Measurements from ENCODE around the gene CRY2. TPM values are rescaled to one million over a fixed set of nuclear protein-coding genes. Genes with fewer than 3 reads are reported as not detected.

CRY2 gene
- polyA plus RNA-seq, 1 donor (not counting 4 experiments of a cell fraction or from before 2014, with no cell fraction given) = 7.9 TPM

DNA sequence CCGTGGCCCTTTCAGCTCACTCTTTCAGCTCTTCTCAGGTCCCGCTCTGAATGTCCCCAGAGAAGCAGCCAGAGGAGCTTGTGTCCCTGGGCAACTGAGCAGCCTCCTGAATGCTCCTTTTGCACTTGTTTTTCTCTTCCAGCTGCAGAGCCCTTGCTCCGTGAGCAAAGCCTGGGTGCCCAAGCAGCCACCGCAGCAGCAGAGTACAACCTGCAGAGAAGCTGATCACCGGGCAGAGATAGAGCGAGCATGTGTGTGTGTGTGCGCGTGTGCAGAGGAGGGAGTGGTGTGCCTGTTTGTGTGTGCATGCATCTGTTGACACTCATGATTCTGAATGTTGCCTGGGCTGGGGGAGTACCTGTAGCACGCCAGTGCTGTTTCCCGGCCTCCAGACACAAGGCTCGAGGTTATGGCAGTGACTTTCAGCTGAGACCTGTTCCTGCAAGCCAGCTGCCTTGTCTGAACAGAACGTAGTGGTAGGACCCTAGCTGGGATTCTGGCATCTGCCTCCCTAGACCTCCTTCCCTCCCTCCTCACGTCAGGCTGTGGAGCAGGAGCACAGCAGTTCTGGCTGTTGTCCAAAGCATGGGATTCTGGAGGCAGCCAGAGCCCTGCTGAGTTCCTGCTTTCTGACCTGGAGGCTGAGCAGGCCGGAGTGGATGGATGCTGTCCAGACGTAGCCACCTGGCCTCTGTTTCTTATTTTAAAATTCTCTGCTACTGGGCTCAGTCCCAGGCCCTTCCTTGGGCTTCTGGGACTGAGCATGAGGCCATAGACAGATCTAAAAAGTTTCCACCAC, 33.7 kb downstream of the CRY2 start:
- Histone ChIP-seq H3K36me3 (ENCODE audit: control insufficient read depth in 2 of 2, extremely low read depth in 1 of 2, insufficient read depth in 2 of 2, low read length in 2 of 2) (peaks cover 6 to 8% of the 10 kb centered on the region in 2 experiments), H3K9ac (ENCODE audit: control insufficient read depth, extremely low read depth, insufficient read depth, low read length) (no peak overlapping the region), H3K4me2 (ENCODE audit: control insufficient read depth, extremely low read depth, insufficient read depth, low read depth, low read length) (no peak overlapping the region), H3K4me1 (ENCODE audit: control insufficient read depth, extremely low read depth, insufficient read depth, low read length) (peaks cover 3% of the 10 kb centered on the region), H3K27me3 (ENCODE audit: control insufficient read depth, extremely low read depth, insufficient read depth, low read length) (no peaks in the 10 kb centered on the region), H3K9me1 (ENCODE audit: control insufficient read depth, extremely low read depth, insufficient read depth, low read length) (no peaks in the 10 kb centered on the region), H3K4me3 (ENCODE audit: control insufficient read depth in 2 of 3, extremely low read depth in 1 of 3, insufficient read depth in 2 of 3, low read depth in 1 of 3, low read length in 3 of 3) (no peak overlapping the region), H4K20me1 (ENCODE audit: control insufficient read depth, extremely low read depth, insufficient read depth, low read length) (no peaks in the 10 kb centered on the region), H3K27ac (ENCODE audit: control insufficient read depth, insufficient read depth, low read length) (no peak overlapping the region), H3K79me2 (ENCODE audit: control insufficient read depth, insufficient read depth, low read length) (no peaks in the 10 kb centered on the region), H3K9me3 (ENCODE audit: control insufficient read depth, low read depth, low read length) (no peaks in the 10 kb centered on the region), H2AFZ (ENCODE audit: control insufficient read depth, low read length) (no peak overlapping the region)
- DNase-seq (ENCODE audit: low read depth, low spot score) (no peak), FAIRE-seq (no peak)
- no peak for TF ChIP-seq EZH2 (IDR thresholded peaks at IDR 0.05; ENCODE audit: low read length)
- TF ChIP-seq, protein P1, sequence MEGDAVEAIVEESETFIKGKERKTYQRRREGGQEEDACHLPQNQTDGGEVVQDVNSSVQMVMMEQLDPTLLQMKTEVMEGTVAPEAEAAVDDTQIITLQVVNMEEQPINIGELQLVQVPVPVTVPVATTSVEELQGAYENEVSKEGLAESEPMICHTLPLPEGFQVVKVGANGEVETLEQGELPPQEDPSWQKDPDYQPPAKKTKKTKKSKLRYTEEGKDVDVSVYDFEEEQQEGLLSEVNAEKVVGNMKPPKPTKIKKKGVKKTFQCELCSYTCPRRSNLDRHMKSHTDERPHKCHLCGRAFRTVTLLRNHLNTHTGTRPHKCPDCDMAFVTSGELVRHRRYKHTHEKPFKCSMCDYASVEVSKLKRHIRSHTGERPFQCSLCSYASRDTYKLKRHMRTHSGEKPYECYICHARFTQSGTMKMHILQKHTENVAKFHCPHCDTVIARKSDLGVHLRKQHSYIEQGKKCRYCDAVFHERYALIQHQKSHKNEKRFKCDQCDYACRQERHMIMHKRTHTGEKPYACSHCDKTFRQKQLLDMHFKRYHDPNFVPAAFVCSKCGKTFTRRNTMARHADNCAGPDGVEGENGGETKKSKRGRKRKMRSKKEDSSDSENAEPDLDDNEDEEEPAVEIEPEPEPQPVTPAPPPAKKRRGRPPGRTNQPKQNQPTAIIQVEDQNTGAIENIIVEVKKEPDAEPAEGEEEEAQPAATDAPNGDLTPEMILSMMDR (optimal IDR thresholded peaks at IDR 0.05 in 1 of 3, IDR thresholded peaks at IDR 0.05 in 1 of 3, conservative IDR thresholded peaks at IDR 0.05 in 1 of 3; ENCODE audit: extremely low read depth in 1 of 3, insufficient read depth in 2 of 3, low read length in 3 of 3) = no peak
- dilution Hi-C loops (cut with MboI; ENCODE audit: extremely low pct_ligation_motif_present, low sequenced_read_pairs) = no loop called here

DNA sequence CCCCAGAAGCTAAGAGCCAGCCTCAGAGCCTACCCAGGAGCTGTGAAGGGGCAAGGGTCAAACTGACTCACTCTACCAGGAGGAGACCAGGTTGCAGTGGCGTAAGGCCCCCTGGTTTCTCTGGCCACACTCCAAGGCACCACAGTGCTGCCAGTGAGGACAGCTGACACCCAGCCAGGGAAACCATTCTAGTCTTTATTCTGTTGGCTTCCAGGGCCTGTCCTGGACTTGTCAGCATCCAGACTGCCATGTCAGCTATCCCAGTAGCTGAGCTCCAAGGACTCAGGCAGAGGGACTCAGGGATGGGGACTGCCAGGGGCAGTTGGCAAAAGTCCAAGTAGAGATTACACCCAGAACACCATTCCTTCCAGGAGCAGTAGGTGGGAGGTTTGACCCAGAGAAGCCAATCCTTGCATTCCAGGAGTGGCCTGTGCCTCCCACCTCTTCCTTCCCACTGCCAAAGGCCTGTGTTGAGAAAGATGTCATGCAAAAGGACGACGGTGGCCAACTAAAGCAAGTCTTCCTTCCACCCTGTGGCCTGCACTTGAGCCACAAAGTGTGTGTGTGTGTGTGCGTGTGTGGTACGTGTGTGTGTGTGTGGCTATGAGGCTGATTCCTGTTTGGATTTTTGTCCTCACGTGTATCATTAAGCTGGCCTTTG, 34.6 kb downstream of the CRY2 start:
- Histone ChIP-seq H3K9me3 (ENCODE audit: control insufficient read depth, low read depth, low read length) (no peaks in the 10 kb centered on the region), H3K4me2 (ENCODE audit: control insufficient read depth, extremely low read depth, insufficient read depth, low read depth, low read length) (no peak overlapping the region), H3K4me3 (ENCODE audit: control insufficient read depth in 2 of 3, extremely low read depth in 1 of 3, insufficient read depth in 2 of 3, low read depth in 1 of 3, low read length in 3 of 3) (no peak overlapping the region), H3K36me3 (ENCODE audit: control insufficient read depth in 2 of 2, extremely low read depth in 1 of 2, insufficient read depth in 2 of 2, low read length in 2 of 2) (peaks cover 5 to 8% of the 10 kb centered on the region in 2 experiments), H3K27me3 (ENCODE audit: control insufficient read depth, extremely low read depth, insufficient read depth, low read length) (no peaks in the 10 kb centered on the region), H3K27ac (ENCODE audit: control insufficient read depth, insufficient read depth, low read length) (no peak overlapping the region), H3K79me2 (ENCODE audit: control insufficient read depth, insufficient read depth, low read length) (no peaks in the 10 kb centered on the region), H4K20me1 (ENCODE audit: control insufficient read depth, extremely low read depth, insufficient read depth, low read length) (no peaks in the 10 kb centered on the region), H3K9me1 (ENCODE audit: control insufficient read depth, extremely low read depth, insufficient read depth, low read length) (no peaks in the 10 kb centered on the region), H2AFZ (ENCODE audit: control insufficient read depth, low read length) (no peak overlapping the region), H3K9ac (ENCODE audit: control insufficient read depth, extremely low read depth, insufficient read depth, low read length) (no peak overlapping the region), H3K4me1 (ENCODE audit: control insufficient read depth, extremely low read depth, insufficient read depth, low read length) (peaks cover 3% of the 10 kb centered on the region)
- TF ChIP-seq EZH2 (IDR thresholded peaks at IDR 0.05; ENCODE audit: low read length) = no peak
- TF ChIP-seq, protein P1 (optimal IDR thresholded peaks at IDR 0.05 in 1 of 3, IDR thresholded peaks at IDR 0.05 in 1 of 3, conservative IDR thresholded peaks at IDR 0.05 in 1 of 3; ENCODE audit: extremely low read depth in 1 of 3, insufficient read depth in 2 of 3, low read length in 3 of 3) = no peak
- DNase-seq (ENCODE audit: low read depth, low spot score) (no peak), FAIRE-seq (no peak)
- dilution Hi-C loops (cut with MboI; ENCODE audit: extremely low pct_ligation_motif_present, low sequenced_read_pairs) = no loop called here
